ENCODE data around the gene TEKT4. TPM values are rescaled to one million over a fixed set of nuclear protein-coding genes. Genes with fewer than 3 reads are reported as not detected.
"Not testable (repeated sequence)": the region's sequence is repeated elsewhere in the genome, so short reads cannot be mapped to it uniquely, and the experiment has no call there.

The TEKT4 gene
- total RNA-seq, 1 donor from 2014 or later, result not detected

GRCh38 chr2:94923196-94923595 is 52.0 kb downstream of the TEKT4 start:
- peaks cover 4% of the 10 kb centered on the region for H3K27me3 Mint-ChIP-seq (ENCODE audit: unreplicated experiment)
- no peaks in the 10 kb centered on the region for H3K36me3 Mint-ChIP-seq (ENCODE audit: low read depth, unreplicated experiment)
- no peak for TF ChIP-seq CTCF (IDR thresholded peaks at IDR 0.05; ENCODE audit: unreplicated experiment)
- no peak for DNase-seq (ENCODE audit: low spot score)
- H3K9me3 Mint-ChIP-seq (ENCODE audit: unreplicated experiment), result peaks cover 4% of the 10 kb centered on the region
- H3K4me1 Mint-ChIP-seq (ENCODE audit: unreplicated experiment), result no peaks in the 10 kb centered on the region
- H3K4me3 Mint-ChIP-seq (ENCODE audit: unreplicated experiment), result no peak overlapping the region
- H3K27ac Mint-ChIP-seq (ENCODE audit: unreplicated experiment), result no peak overlapping the region

- not testable (repeated sequence) for DNase-seq (ENCODE audit: low spot score); H3K27me3 Mint-ChIP-seq (ENCODE audit: unreplicated experiment); H3K27ac Mint-ChIP-seq (ENCODE audit: unreplicated experiment); H3K36me3 Mint-ChIP-seq (ENCODE audit: low read depth, unreplicated experiment); H3K9me3 Mint-ChIP-seq (ENCODE audit: unreplicated experiment); H3K4me3 Mint-ChIP-seq (ENCODE audit: unreplicated experiment); H3K4me1 Mint-ChIP-seq (ENCODE audit: unreplicated experiment)
Observed at GRCh38 chr2:94924999-94925398, 53.8 kb downstream of the TEKT4 start.

Other genes starting within 250 kb of the TEKT4 start
- not detected for gene MAL, start 154.3 kb downstream of the TEKT4 start, total RNA-seq (ENCODE audit: unreplicated experiment)

Measured in endothelial cell (in vitro differentiated cells).